GM12878 (cell line): ENCODE measurements around the gene ACVR1. TPM values are rescaled to one million over a fixed set of nuclear protein-coding genes. Genes with fewer than 3 reads are reported as not detected.

Experiments
- ATAC-seq: fragments of 200-7000 bp; cut with Tn5 transposase; 3 replicates; pipeline ENCODE4 v1.9.1; 2020; ENCODE audit warnings: mild to moderate bottlenecking, moderate library complexity
- BruUV-seq: library from RNA; stranded (reverse); fragments of 400-500 nt; replicated peaks from 2 replicates; lab custom pipeline; 2021; lab: Mats Ljungman, UMichigan
- CTCF ChIA-PET: fragments of 300-600 bp; sonication (Branson Sonifier 250); formaldehyde crosslinking; extraction: SDS; loops from one replicate; lab custom pipeline; 2021; ENCODE audit warnings: inconsistent platforms; lab: Yijun Ruan, JAX
- POLR2A ChIA-PET: fragments of 350-600 bp; formaldehyde crosslinking; extraction: SDS; loops from one replicate; lab custom pipeline; 2021; ENCODE audit warnings: inconsistent platforms; lab: Charles Lee
- RAD21 ChIA-PET: fragments of 300-600 bp; sonication (Branson Sonifier 250); formaldehyde crosslinking; loops from one replicate; lab custom pipeline; 2023; ENCODE audit warnings: antibody characterized with exemption; ENCODE audit not compliant: unreplicated experiment; lab: Charles Lee
- SMC1A ChIA-PET: fragments of 300-600 bp; sonication (Branson Sonifier 250); formaldehyde crosslinking; loops from one replicate; lab custom pipeline; 2023; ENCODE audit not compliant: unreplicated experiment, uncharacterized antibody; lab: Charles Lee
- DNase-seq: peaks from one replicate; pipeline ENCODE4 v3.0.0-alpha.2; 2011; ENCODE audit warnings: low read depth, low spot score
- FAIRE-seq: peaks from 3 replicates; lab custom pipeline; 2011; peaks lifted over from hg19 to GRCh38; lab: Jason Lieb, UNC
- H2AFZ ChIP-seq: 2 replicates; pipeline ENCODE4 v1.6.0; 2011; ENCODE audit warnings: low read depth, low read length, control low read depth; ENCODE audit not compliant: control insufficient read depth
- H3K27ac ChIP-seq: 2 replicates; pipeline ENCODE4 v1.5.1; 2011; ENCODE audit warnings: control low read depth; ENCODE audit not compliant: control insufficient read depth, insufficient read depth
- H3K27me3 ChIP-seq, 2 experiments: replicated peaks in 1 of 2; 2 replicates each; pipeline versions ENCODE4 v1.6.0 to v1.6.1; 2011; ENCODE audit warnings: low read length in 1 of 2; ENCODE audit not compliant: control insufficient read depth in 2 of 2, insufficient read depth in 2 of 2
- H3K36me3 ChIP-seq, 2 experiments: 2 replicates each; pipeline ENCODE4 v1.5.1; 2011; ENCODE audit warnings: low read length in 1 of 2; ENCODE audit not compliant: control insufficient read depth in 2 of 2, insufficient read depth in 2 of 2
- H3K4me1 ChIP-seq: 2 replicates; pipeline ENCODE4 v1.6.1; 2011; ENCODE audit warnings: mild to moderate bottlenecking, low read length, moderate library complexity, mixed read lengths; ENCODE audit not compliant: control insufficient read depth, insufficient read depth
- H3K4me2 ChIP-seq: 2 replicates; pipeline ENCODE4 v1.6.0; 2011; ENCODE audit warnings: control low read depth; ENCODE audit not compliant: control insufficient read depth, insufficient read depth
- H3K4me3 ChIP-seq: fragments of 200-600 bp; sonication (generic); 2 replicates; pipeline ENCODE4 v1.5.1; 2016
- H3K79me2 ChIP-seq: 2 replicates; pipeline ENCODE4 v1.6.0; 2011; ENCODE audit warnings: low read length; ENCODE audit not compliant: control insufficient read depth, insufficient read depth
- H3K9ac ChIP-seq: 2 replicates; pipeline ENCODE4 v1.8.0; 2011; ENCODE audit warnings: low read length, control low read depth, mixed read lengths; ENCODE audit not compliant: control insufficient read depth, insufficient read depth
- H3K9me3 ChIP-seq: replicated peaks from 3 replicates; pipeline ENCODE4 v1.5.1; 2011; ENCODE audit warnings: mild to moderate bottlenecking, low read length; ENCODE audit not compliant: control insufficient read depth, insufficient read depth
- H4K20me1 ChIP-seq: 2 replicates; pipeline ENCODE4 v1.6.0; 2011; ENCODE audit not compliant: control insufficient read depth, insufficient read depth
- ATF7 ChIP-seq: fragments of 450-650 bp; IDR thresholded peaks from 2 replicates; pipeline ENCODE4 v1.6.1; 2016; ENCODE audit warnings: low read depth, mild to moderate bottlenecking
- IKZF1 ChIP-seq: fragments of 450-650 bp; conservative IDR thresholded peaks from 2 replicates; pipeline ENCODE4 v1.6.1; 2017; ENCODE audit warnings: antibody characterized with exemption, mild to moderate bottlenecking
- IRF5 ChIP-seq: fragments of 450-650 bp; IDR thresholded peaks from 2 replicates; pipeline ENCODE4 v1.6.1; 2017; ENCODE audit warnings: borderline replicate concordance
- MXI1 ChIP-seq: fragments of 150-350 bp; IDR thresholded peaks from 2 replicates; pipeline ENCODE4 v1.6.1; 2011; ENCODE audit warnings: low read depth, mild to moderate bottlenecking, inconsistent platforms, low read length, improper control_type of control experiment
- MYC ChIP-seq: IDR thresholded peaks from 2 replicates; pipeline ENCODE4 v1.6.1; 2011; ENCODE audit warnings: mild to moderate bottlenecking, low read length, moderate library complexity, inconsistent platforms; ENCODE audit not compliant: insufficient read depth, insufficient replicate concordance, insufficient read length, severe bottlenecking
- PAX8 ChIP-seq: fragments of 450-650 bp; IDR thresholded peaks from 2 replicates; pipeline ENCODE4 v1.6.1; 2017; ENCODE audit warnings: mild to moderate bottlenecking, moderate library complexity
- POLR2AphosphoS2 ChIP-seq: IDR thresholded peaks from 2 replicates; pipeline ENCODE4 v1.6.1; 2011; ENCODE audit warnings: low read depth, mild to moderate bottlenecking, low read length, improper control_type of control experiment, moderate library complexity
- RBBP5 ChIP-seq: fragments of 200-600 bp; sonication (generic); conservative IDR thresholded peaks from 2 replicates; pipeline ENCODE4 v1.6.1; 2016
- SPI1 ChIP-seq: IDR thresholded peaks from 2 replicates; pipeline ENCODE4 v1.6.1; 2011; ENCODE audit warnings: low read depth, mild to moderate bottlenecking, low read length, moderate library complexity, borderline replicate concordance; ENCODE audit not compliant: insufficient read depth
- SREBF1 ChIP-seq: IDR thresholded peaks from 2 replicates; pipeline ENCODE4 v1.6.1; 2012; ENCODE audit warnings: mild to moderate bottlenecking, low read length
- USF2 ChIP-seq: IDR thresholded peaks from 2 replicates; pipeline ENCODE4 v1.6.1; 2011; ENCODE audit warnings: low read depth, low read length, improper control_type of control experiment, borderline replicate concordance
- ZBTB4 ChIP-seq: fragments of 450-650 bp; formaldehyde crosslinking; IDR thresholded peaks from 2 replicates; pipeline ENCODE4 v1.4.0; 2022; ENCODE audit warnings: mild to moderate bottlenecking, moderate library complexity
- WGBS: methylation state at CpG from one replicate; pipeline ENCODE4 v1.1.6; 2016; ENCODE audit warnings: low lambda C conversion rate; ENCODE audit not compliant: insufficient replicate concordance, insufficient coverage; ENCODE audit errors: missing lambda C conversion rate; 5-methylcytosine and 5-hydroxymethylcytosine counted together
- in situ Hi-C: fragments of 300-500 bp; cut with MboI; formaldehyde crosslinking; loops from 9 replicates; pipeline ENCODE4 v1.14.3; 2018; ENCODE audit warnings: mixed read lengths
- intact Hi-C: fragments of 100-400 bp; cut with micrococcal nuclease; formaldehyde crosslinking; loops from one replicate; pipeline ENCODE4 v1.14.2; 2022; ENCODE audit not compliant: unreplicated experiment
- polyA plus RNA-seq, 11 experiments: library from polyadenylated mRNA; depleted of rRNA in 4 of 11; unstranded in 6 of 11; stranded (reverse) in 5 of 11; fragments of >200 nt; fragmentation: Nextera tagmentation in 4 of 11; fragmentation: Illumina TruSeq in 1 of 11; extraction: Ambion mirVana in 4 of 11; extraction: Trizol in 1 of 11; gene quantifications; 1 replicate in 1 of 11; 2 replicates in 10 of 11; pipeline versions ENCODE4 v1.2.1 to v1.2.3, GENCODE V29; 2011 to 2016; ENCODE audit warnings: inconsistent platforms in 2 of 11, missing spikeins in 2 of 11, low read depth in 1 of 11
- total RNA-seq, 4 experiments: library from RNA; depleted of rRNA in 3 of 4; stranded (reverse); fragments of >200 nt in 3 of 4; fragmentation: Illumina TruSeq in 1 of 4; extraction: Trizol in 1 of 4; gene quantifications; 2 replicates each; pipeline versions ENCODE4 v1.2.1 to v1.2.3, GENCODE V29; 2013 to 2021

ACVR1 gene
- total and polyA plus RNA-seq, 10 of the 15 experiments (the other 5 are each of a cell fraction or from before 2014, with no cell fraction given), result 0.06 to 0.24 (median 0.14) TPM; not detected in 4

- ChIA-PET CTCF (no interaction called here), SMC1A (no interaction called here), POLR2A (no interaction called here), RAD21 (no interaction called here)
- Histone ChIP-seq H3K4me3 (no peak overlapping the region), H3K9me3 (no peaks in the 10 kb centered on the region), H3K79me2 (no peaks in the 10 kb centered on the region), H3K27me3 (peaks cover 0 to 1% of the 10 kb centered on the region in 2 experiments; a peak in 3 of 4 replicates), H3K36me3 (no peaks in the 10 kb centered on the region), H3K27ac (no peak overlapping the region), H4K20me1 (no peaks in the 10 kb centered on the region), H2AFZ (no peak overlapping the region), H3K4me1 (no peaks in the 10 kb centered on the region), H3K9ac (no peak overlapping the region), H3K4me2 (no peak overlapping the region)
- BruUV-seq, result no TSS peak
- FAIRE-seq (no peak), DNase-seq (no peak), ATAC-seq (no peak)
- intact Hi-C loops (no loop called here), in situ Hi-C loops (no loop called here)
- no peak for TF ChIP-seq SPI1
- TF ChIP-seq MXI1, result no peak
- no peak for TF ChIP-seq USF2
- TF ChIP-seq PAX8, result no peak
- TF ChIP-seq ATF7, result no peak
- no peak for TF ChIP-seq IRF5
- no peak for TF ChIP-seq MYC
- no peak for TF ChIP-seq IKZF1
- TF ChIP-seq RBBP5, result no peak
- TF ChIP-seq POLR2AphosphoS2, result no peak
- TF ChIP-seq SREBF1, result no peak
- no peak for TF ChIP-seq ZBTB4 (CRISPR knock-in tag)
- WGBS, result 48% methylated on average over 5 of the region's 5 CpGs
Observed at GRCh38 chr2:157784823-157785175, 91.3 kb downstream of the ACVR1 start.
